GM13977 (cell line): ENCODE results near the gene OR4K2.

Experiments used
- DNase-seq: peaks from one replicate; pipeline ENCODE4 v3.0.0; 2012; ENCODE audit warnings: low spot score
- CTCF ChIP-seq: IDR thresholded peaks from 2 replicates; pipeline ENCODE4 v1.5.1; 2012; ENCODE audit warnings: mild to moderate bottlenecking, control low read depth; ENCODE audit not compliant: insufficient read depth; ENCODE audit errors: extremely low read depth, missing control alignments
- in situ Hi-C: fragments of 300-500 bp; cut with MboI; formaldehyde crosslinking; loops from one replicate; pipeline ENCODE4 v1.12.0; 2022; ENCODE audit warnings: low sequenced_read_pairs, low pct_unique_long_range_greater_than_20kb, mixed read lengths, inconsistent platforms; ENCODE audit not compliant: unreplicated experiment

The OR4K2 gene

GRCh38 chr14:19878029-19878642 lies 3.2 kb downstream of the OR4K2 start:
- peak; percentile 8 for DNase-seq
- in situ Hi-C loops: no loop called here
- TF ChIP-seq CTCF: peak; percentile 59

- DNase-seq: no peak
- TF ChIP-seq CTCF: no peak
- in situ Hi-C loops: no loop called here
Observed at GRCh38 chr14:19895282-19895681, 20.3 kb downstream of the OR4K2 start.

- no peak for TF ChIP-seq CTCF
- DNase-seq: no peak
- in situ Hi-C loops: no loop called here
Observed at GRCh38 chr14:19900999-19901398, 26.1 kb downstream of the OR4K2 start.

- in situ Hi-C loops: no loop called here
- no peak for TF ChIP-seq CTCF
- no peak for DNase-seq
Observed at GRCh38 chr14:19902409-19902808, 27.5 kb downstream of the OR4K2 start.

GRCh38 chr14:19906665-19907064 lies 31.7 kb downstream of the OR4K2 start:
- in situ Hi-C loops: no loop called here
- DNase-seq: no peak
- TF ChIP-seq CTCF: no peak

GRCh38 chr14:19911114-19911513 lies 36.2 kb downstream of the OR4K2 start:
- DNase-seq: no peak
- no peak for TF ChIP-seq CTCF
- in situ Hi-C loops: no loop called here
